Upper lobe of left lung (tissue), 4 donors: ENCODE data around the gene SETBP1.

Experiments
- CTCF ChIP-seq, 6 experiments: fragments of 450-650 bp in 4 of 6; fragments of 200-600 bp in 2 of 6; sonication (generic) in 2 of 6; IDR thresholded peaks; one replicate each; pipeline ENCODE4 v1.5.1; 2016 to 2019; ENCODE audit warnings: antibody characterized with exemption in 6 of 6
- EP300 ChIP-seq, 4 donors: sonication (generic); formaldehyde crosslinking; IDR thresholded peaks; one replicate each; pipeline ENCODE4 v1.5.1; 2017; ENCODE audit warnings: antibody characterized with exemption in 4 of 4, control low read depth in 2 of 4
- POLR2A ChIP-seq, 4 donors: fragments of 450-650 bp; IDR thresholded peaks; one replicate each; pipeline ENCODE4 v1.5.1; 2016 to 2017; ENCODE audit warnings: antibody characterized with exemption in 4 of 4, mild to moderate bottlenecking in 2 of 4
- POLR2AphosphoS5 ChIP-seq, 2 donors: sonication (generic); formaldehyde crosslinking; IDR thresholded peaks; one replicate each; pipeline ENCODE4 v1.5.1; 2017; ENCODE audit warnings: antibody characterized with exemption in 2 of 2

- TF ChIP-seq POLR2A (IDR thresholded peaks at IDR 0.05) (no peak), CTCF (IDR thresholded peaks at IDR 0.05) (no peak), POLR2AphosphoS5 (IDR thresholded peaks at IDR 0.05) (no peak), EP300 (IDR thresholded peaks at IDR 0.05) (no peak)
Observed at GRCh38 chr18:44713435-44713834, 32.7 kb downstream of the SETBP1 start.
